Skeletal muscle satellite cell (primary cell): Measurements from ENCODE around the gene CERS1. TPM values are rescaled to one million over a fixed set of nuclear protein-coding genes. Genes with fewer than 3 reads are reported as not detected.

Source experiments
- H3K27me3 ChIP-seq: 2 replicates; pipeline ENCODE4 v1.7.0; 2013; ENCODE audit warnings: low read length; ENCODE audit not compliant: control insufficient read depth, insufficient read depth
- H3K36me3 ChIP-seq: 2 replicates; pipeline ENCODE4 v1.7.0; 2013; ENCODE audit warnings: mild to moderate bottlenecking, control low read depth, low read length; ENCODE audit not compliant: insufficient read depth
- H3K4me1 ChIP-seq: 2 replicates; pipeline ENCODE4 v1.7.0; 2013; ENCODE audit warnings: low read length; ENCODE audit not compliant: control insufficient read depth, insufficient read depth
- H3K4me2 ChIP-seq: 2 replicates; pipeline ENCODE4 v1.7.0; 2013; ENCODE audit warnings: mild to moderate bottlenecking, low read length
- H3K4me3 ChIP-seq: 2 replicates; pipeline ENCODE4 v1.7.0; 2013; ENCODE audit warnings: low read length
- H3K9ac ChIP-seq: 2 replicates; pipeline ENCODE4 v1.7.0; 2013; ENCODE audit warnings: mild to moderate bottlenecking, low read depth, low read length, moderate library complexity
- H3K9me3 ChIP-seq: replicated peaks from 2 replicates; pipeline ENCODE4 v1.7.0; 2013; ENCODE audit warnings: mild to moderate bottlenecking, control low read depth, low read length
- total RNA-seq: library from RNA; depleted of rRNA; stranded (reverse); fragments of >200 nt; gene quantifications from 2 replicates; pipeline ENCODE4 v1.2.3, GENCODE V29; 2012; rRNA removed

Gene CERS1, protein sequence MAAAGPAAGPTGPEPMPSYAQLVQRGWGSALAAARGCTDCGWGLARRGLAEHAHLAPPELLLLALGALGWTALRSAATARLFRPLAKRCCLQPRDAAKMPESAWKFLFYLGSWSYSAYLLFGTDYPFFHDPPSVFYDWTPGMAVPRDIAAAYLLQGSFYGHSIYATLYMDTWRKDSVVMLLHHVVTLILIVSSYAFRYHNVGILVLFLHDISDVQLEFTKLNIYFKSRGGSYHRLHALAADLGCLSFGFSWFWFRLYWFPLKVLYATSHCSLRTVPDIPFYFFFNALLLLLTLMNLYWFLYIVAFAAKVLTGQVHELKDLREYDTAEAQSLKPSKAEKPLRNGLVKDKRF
- 1.3 and 3.5 TPM in 2 replicates for total RNA-seq

DNA sequence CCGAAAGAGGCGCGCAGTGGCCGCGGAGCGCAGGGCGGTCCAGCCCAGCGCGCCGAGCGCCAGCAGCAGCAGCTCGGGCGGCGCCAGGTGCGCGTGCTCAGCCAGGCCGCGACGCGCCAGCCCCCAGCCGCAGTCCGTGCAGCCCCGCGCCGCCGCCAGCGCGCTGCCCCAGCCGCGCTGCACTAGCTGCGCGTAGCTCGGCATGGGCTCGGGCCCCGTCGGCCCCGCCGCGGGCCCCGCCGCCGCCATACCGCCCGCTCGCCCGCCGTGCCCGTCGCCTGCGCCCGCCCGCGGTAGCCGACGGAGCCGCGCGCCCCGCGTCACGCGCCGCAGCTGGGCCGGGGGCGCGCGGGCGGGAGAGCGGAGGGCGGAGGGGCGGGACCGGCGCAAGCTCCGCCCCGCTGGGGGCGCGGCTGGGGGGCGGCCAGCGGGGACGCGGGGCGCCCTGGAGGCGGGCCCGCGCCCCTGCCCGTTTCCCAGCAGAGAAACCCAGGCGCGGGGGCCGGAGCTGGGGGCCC is at the start of gene CERS1:
TSS of gene CERS1 (minus strand) at position 335 of the 518 bp plus-strand sequence. CDS start at position 249, 86 bp downstream.
- H3K4me1 ChIP-seq: peaks cover 14% of the 10 kb centered on the region
- H3K4me2 ChIP-seq: peak within 1 kb of the TSS; percentile 98
- H3K9ac ChIP-seq: peak within 1 kb of the TSS; percentile 51
- H3K36me3 ChIP-seq: peaks cover 13% of the 10 kb centered on the region
- H3K9me3 ChIP-seq: no peaks in the 10 kb centered on the region
- H3K27me3 ChIP-seq: peaks cover 18% of the 10 kb centered on the region
- H3K4me3 ChIP-seq: peak within 1 kb of the TSS; percentile 72

- Histone ChIP-seq H3K27me3 (no peaks in the 10 kb centered on the region), H3K4me3 (no peak overlapping the region), H3K4me1 (peaks cover 6% of the 10 kb centered on the region), H3K4me2 (no peak overlapping the region), H3K9me3 (no peaks in the 10 kb centered on the region), H3K36me3 (peaks cover 23% of the 10 kb centered on the region), H3K9ac (no peak overlapping the region)
These were observed 49.3 kb upstream of the CERS1 start for GRCh38 chr19:18945297-18945696.

GRCh38 chr19:18943465-18943864 is 47.5 kb upstream of the CERS1 start:
- Histone ChIP-seq H3K4me3 (no peak overlapping the region), H3K4me1 (peaks cover 12% of the 10 kb centered on the region), H3K4me2 (no peak overlapping the region), H3K9me3 (no peaks in the 10 kb centered on the region), H3K9ac (no peak overlapping the region), H3K27me3 (no peaks in the 10 kb centered on the region), H3K36me3 (peaks cover 24% of the 10 kb centered on the region)

GRCh38 chr19:18942692-18943091 is 46.7 kb upstream of the CERS1 start:
- H3K4me2 ChIP-seq: no peak overlapping the region
- no peaks in the 10 kb centered on the region for H3K27me3 ChIP-seq
- no peaks in the 10 kb centered on the region for H3K9me3 ChIP-seq
- no peak overlapping the region for H3K4me3 ChIP-seq
- H3K9ac ChIP-seq: no peak overlapping the region
- peaks cover 12% of the 10 kb centered on the region for H3K4me1 ChIP-seq
- peaks cover 24% of the 10 kb centered on the region for H3K36me3 ChIP-seq

DNA sequence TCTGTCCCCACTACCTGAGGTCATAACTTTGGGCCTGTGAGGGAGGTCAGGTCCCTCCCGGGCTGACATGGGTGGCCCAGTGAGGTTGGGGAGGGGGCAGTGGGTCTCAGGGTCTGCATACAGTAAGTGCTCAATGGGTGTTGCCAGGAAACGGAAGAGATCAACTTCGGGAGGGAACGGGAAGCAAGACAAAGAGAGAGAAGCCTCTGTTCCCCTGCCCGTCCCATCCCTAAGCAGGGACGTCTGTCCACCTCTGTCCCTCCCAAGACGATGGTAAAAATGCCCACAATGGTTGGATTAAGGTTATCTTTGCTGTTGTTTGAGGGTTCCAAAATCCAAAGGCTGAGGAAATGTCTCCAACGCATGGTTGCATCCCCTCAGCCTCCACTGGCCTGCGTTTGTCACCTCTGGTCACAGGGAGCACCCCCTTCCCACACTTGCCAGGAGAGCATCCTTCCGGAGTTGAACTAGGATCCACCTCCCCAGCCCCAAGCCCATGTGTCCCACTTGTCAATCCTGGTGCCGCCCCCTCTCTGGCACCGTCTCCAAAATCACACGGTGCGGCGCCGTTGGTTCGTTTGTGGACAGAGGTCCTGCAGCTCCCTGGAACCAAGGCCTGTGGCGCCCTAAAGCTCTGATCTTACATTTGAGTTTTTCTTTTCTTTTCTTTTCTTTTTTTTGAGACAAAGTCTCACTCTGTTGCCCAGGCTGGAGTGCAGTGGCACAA is 45.8 kb upstream of the CERS1 start:
- H3K4me1 ChIP-seq: peaks cover 12% of the 10 kb centered on the region
- peaks cover 23% of the 10 kb centered on the region for H3K36me3 ChIP-seq
- peak overlapping the region; percentile 82 for H3K4me2 ChIP-seq
- H3K4me3 ChIP-seq: peak overlapping the region; percentile 68
- no peak overlapping the region for H3K9ac ChIP-seq
- H3K27me3 ChIP-seq: no peaks in the 10 kb centered on the region
- H3K9me3 ChIP-seq: no peaks in the 10 kb centered on the region

- H3K4me3 ChIP-seq: peak within 1 kb of the TSS; percentile 97
- peak within 1 kb of the TSS; percentile 94 for H3K4me2 ChIP-seq
- peaks cover 12% of the 10 kb centered on the region for H3K4me1 ChIP-seq
- H3K27me3 ChIP-seq: no peaks in the 10 kb centered on the region
- peak within 1 kb of the TSS; percentile 93 for H3K9ac ChIP-seq
- H3K9me3 ChIP-seq: no peaks in the 10 kb centered on the region
- H3K36me3 ChIP-seq: peaks cover 15% of the 10 kb centered on the region
These were observed 45.0 kb upstream of the CERS1 start, which contains the start of gene HOMER3 for GRCh38 chr19:18940769-18941627. TSS of gene HOMER3 (minus strand) at chr19:18941217. CDS start at chr19:18938982, 2,235 bp downstream.

- Histone ChIP-seq H3K9ac (peak overlapping the region; percentile 93), H3K4me1 (peaks cover 12% of the 10 kb centered on the region), H3K9me3 (no peaks in the 10 kb centered on the region), H3K36me3 (peaks cover 18% of the 10 kb centered on the region), H3K27me3 (no peaks in the 10 kb centered on the region), H3K4me2 (peak overlapping the region; percentile 94), H3K4me3 (peak overlapping the region; percentile 97)
These were observed 44.2 kb upstream of the CERS1 start for GRCh38 chr19:18939922-18940768.

GRCh38 chr19:18939163-18939562 is 43.2 kb upstream of the CERS1 start:
- Histone ChIP-seq H3K4me3 (peak overlapping the region; percentile 97), H3K9ac (peak overlapping the region; percentile 93)

DNA sequence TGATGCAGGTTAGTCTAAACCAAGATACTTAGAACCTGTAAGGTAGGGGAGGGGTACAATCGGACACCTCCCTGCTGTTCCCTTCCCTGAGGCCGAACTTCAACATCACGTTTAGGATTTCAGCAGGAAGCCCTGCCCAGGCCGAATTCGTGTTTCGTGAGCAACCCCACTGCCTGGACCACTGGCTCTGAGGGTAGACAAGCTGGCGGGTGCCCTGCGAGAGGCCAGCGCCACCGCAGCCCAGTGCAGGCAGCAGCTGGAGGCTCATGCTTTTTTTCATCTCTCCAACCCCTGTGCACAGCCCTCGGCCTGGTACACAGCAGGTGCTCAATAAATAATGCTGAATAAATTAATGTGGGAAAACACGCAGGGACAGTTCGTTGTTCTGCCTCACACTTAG is 37.3 kb upstream of the CERS1 start:
- no peaks in the 10 kb centered on the region for H3K27me3 ChIP-seq
- H3K9me3 ChIP-seq: no peaks in the 10 kb centered on the region
- no peaks in the 10 kb centered on the region for H3K4me1 ChIP-seq
- H3K9ac ChIP-seq: no peak overlapping the region
- H3K4me2 ChIP-seq: no peak overlapping the region
- peaks cover 58% of the 10 kb centered on the region for H3K36me3 ChIP-seq
- no peak overlapping the region for H3K4me3 ChIP-seq

More at GRCh38 chr19:18939163-18939562, 43.2 kb upstream of the CERS1 start:
- H3K36me3 ChIP-seq: peaks cover 25% of the 10 kb centered on the region
- no peaks in the 10 kb centered on the region for H3K27me3 ChIP-seq
- no peaks in the 10 kb centered on the region for H3K9me3 ChIP-seq
- H3K4me1 ChIP-seq: peaks cover 12% of the 10 kb centered on the region
- H3K4me2 ChIP-seq: peak overlapping the region; percentile 94

DNA sequence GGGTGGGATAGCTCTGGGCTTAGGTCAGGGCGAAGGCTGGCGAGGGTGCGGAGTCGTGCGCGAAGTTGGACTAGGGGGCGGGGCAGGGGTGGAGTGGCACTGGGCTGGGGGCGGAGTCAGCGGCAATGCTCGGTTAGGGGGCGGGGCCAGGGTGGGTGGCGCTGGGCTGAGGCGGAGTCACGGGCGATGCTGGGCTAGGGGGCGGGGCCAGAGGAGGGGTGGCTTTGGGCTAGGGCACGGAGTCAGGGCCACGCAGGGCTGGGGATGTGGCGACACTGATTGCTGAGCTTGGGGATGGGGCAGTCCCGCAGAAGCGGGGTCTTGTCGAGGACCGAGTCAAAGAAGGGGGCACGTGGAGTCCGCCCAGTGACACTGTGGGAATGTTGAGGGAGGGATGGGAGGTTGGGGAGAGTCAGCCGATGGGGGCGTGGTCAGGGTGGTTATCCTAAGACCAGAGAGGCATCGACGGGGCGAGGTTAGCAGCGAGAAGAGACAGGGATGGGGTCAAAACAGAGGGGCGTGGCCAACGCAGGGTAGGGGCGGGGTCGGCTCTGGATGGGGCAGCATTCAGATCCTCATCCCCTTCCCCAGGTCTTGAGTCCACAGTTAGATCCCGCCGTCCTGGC is 36.4 kb upstream of the CERS1 start:
- H3K27me3 ChIP-seq: no peaks in the 10 kb centered on the region
- no peak overlapping the region for H3K4me2 ChIP-seq
- H3K9me3 ChIP-seq: no peaks in the 10 kb centered on the region
- no peak overlapping the region for H3K4me3 ChIP-seq
- peaks cover 60% of the 10 kb centered on the region for H3K36me3 ChIP-seq
- no peaks in the 10 kb centered on the region for H3K4me1 ChIP-seq
- H3K9ac ChIP-seq: no peak overlapping the region
